Mesodermal cell (in vitro differentiated cells): ENCODE measurements around the gene RAB7B.

ENCODE experiments used
- H3K27ac ChIP-seq: 2 replicates; pipeline ENCODE4 v1.7.0; 2013; ENCODE audit warnings: mild to moderate bottlenecking, low read depth, low read length, moderate library complexity; ENCODE audit not compliant: severe bottlenecking
- H3K36me3 ChIP-seq: 2 replicates; pipeline ENCODE4 v1.7.1; 2013; ENCODE audit warnings: mild to moderate bottlenecking, low read length, moderate library complexity; ENCODE audit not compliant: control insufficient read depth, insufficient read depth
- H3K4me1 ChIP-seq: one replicate; pipeline ENCODE4 v1.7.1; 2013; ENCODE audit warnings: mild to moderate bottlenecking, low read length; ENCODE audit not compliant: insufficient read depth, control insufficient read depth, poor library complexity, severe bottlenecking
- H3K4me3 ChIP-seq: 2 replicates; pipeline ENCODE4 v1.7.0; 2013; ENCODE audit warnings: low read length, control low read depth, mild to moderate bottlenecking; ENCODE audit not compliant: insufficient read depth, poor library complexity, severe bottlenecking; ENCODE audit errors: extremely low read depth
- H3K9me3 ChIP-seq: 2 replicates; pipeline ENCODE4 v1.7.1; 2013; ENCODE audit warnings: mild to moderate bottlenecking, low read length, moderate library complexity; ENCODE audit not compliant: control insufficient read depth
- whole genome bisulfite sequencing, 2 experiments: methylation state at CpG; one replicate each; pipeline ENCODE4 v1.1.5; 2013; ENCODE audit warnings: missing lambda C conversion rate in 2 of 2; ENCODE audit not compliant: insufficient coverage in 2 of 2; 5-methylcytosine and 5-hydroxymethylcytosine counted together

The RAB7B gene

DNA sequence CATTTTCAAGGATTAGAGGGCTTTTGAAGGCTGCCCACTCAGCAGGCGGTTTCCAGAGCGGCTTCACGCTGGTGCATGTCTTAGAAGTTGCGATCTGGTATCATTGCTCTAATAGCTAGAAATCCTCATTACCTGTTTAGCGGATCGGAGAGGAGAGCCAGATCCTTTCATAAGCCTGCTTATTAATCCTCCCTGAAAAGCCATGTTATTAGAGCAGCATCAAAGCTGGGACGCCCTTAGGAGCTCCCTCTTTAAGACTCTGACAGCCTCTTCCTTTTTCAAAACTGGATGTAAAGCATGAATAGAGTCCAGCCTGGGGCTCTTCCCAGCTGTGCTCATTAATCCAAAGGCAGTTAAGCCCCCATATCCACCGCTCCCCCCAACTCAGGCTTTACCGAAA lies 34.4 kb upstream of the RAB7B start:
- Histone ChIP-seq H3K27ac (no peak overlapping the region), H3K4me1 (no peaks in the 10 kb centered on the region), H3K4me3 (no peak overlapping the region), H3K9me3 (no peaks in the 10 kb centered on the region), H3K36me3 (no peaks in the 10 kb centered on the region)
- 83 to 90% methylated on average over 9 of the region's 9 CpGs for WGBS, 2 experiments

GRCh38 chr1:206036663-206037455 lies 33.7 kb upstream of the RAB7B start:
- Histone ChIP-seq H3K9me3 (no peaks in the 10 kb centered on the region), H3K4me3 (no peak overlapping the region), H3K4me1 (no peaks in the 10 kb centered on the region), H3K36me3 (no peaks in the 10 kb centered on the region), H3K27ac (no peak overlapping the region)
- 91 to 94% methylated on average over 2 of the region's 2 CpGs for WGBS, 2 experiments

DNA sequence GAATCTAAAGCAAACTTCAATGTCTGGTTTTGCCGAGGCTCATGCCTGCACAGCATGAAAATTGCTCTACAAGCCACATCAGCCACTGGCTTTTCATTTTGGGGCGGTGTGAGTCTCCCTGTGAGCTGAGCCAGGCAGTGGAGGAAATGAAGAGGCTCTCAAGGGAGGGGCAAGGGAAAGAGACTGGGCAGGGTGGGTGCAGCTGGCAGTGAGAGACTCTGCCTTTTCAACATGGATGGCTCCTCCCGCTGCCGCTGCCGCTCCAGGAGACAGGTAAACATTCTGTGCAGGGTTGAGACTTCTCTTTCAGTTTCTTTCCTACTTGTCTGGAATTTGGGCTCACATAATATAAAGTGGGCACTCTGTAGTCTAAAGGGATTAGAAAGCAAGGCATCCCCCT lies 31.8 kb upstream of the RAB7B start:
- H3K4me3 ChIP-seq: no peak overlapping the region
- H3K27ac ChIP-seq: no peak overlapping the region
- H3K9me3 ChIP-seq: no peaks in the 10 kb centered on the region
- H3K4me1 ChIP-seq: no peaks in the 10 kb centered on the region
- no peaks in the 10 kb centered on the region for H3K36me3 ChIP-seq
- WGBS, 2 experiments: 64 to 80% methylated on average over 1 to 4 of the region's 5 CpGs

DNA sequence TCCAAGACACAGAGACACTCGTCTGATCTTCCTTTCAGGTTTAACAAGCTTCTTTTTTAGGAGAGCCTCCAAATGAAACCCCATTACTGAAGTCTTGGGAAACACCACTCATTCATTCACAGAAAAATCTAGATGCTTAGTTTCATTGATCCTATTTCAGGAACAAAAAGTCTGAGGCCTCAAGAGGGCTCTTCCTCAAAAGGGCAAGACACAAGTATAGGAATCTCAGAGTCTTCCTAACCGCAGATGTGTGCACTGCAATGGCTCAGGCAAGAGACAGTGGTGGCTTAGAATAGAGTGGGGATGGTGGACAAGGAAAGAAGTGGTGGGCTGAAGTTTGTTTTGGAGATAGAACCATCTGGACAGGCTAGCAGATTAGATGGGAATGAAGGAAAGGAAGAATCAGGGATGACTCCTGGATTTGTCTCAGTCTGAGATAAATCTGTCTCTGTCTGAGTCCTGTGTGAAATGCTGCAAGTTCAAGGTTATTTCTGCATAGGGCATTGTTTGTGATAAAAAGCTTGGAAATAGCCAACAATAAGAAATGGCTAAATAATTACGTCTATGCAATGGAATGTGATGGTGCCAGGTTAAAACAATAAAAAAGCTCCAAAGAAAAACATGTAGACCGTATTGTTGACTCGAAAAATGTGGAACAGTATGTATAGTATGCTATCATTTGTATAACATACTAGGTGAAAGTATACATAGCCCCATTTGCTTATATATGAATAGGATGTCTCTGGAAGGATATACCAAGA lies 29.4 kb upstream of the RAB7B start:
- WGBS, 2 experiments: 81 to 91% methylated on average over 2 to 3 of the region's 5 CpGs
- Histone ChIP-seq H3K27ac (no peak overlapping the region), H3K4me1 (no peaks in the 10 kb centered on the region), H3K4me3 (no peak overlapping the region), H3K9me3 (no peaks in the 10 kb centered on the region), H3K36me3 (no peaks in the 10 kb centered on the region)

DNA sequence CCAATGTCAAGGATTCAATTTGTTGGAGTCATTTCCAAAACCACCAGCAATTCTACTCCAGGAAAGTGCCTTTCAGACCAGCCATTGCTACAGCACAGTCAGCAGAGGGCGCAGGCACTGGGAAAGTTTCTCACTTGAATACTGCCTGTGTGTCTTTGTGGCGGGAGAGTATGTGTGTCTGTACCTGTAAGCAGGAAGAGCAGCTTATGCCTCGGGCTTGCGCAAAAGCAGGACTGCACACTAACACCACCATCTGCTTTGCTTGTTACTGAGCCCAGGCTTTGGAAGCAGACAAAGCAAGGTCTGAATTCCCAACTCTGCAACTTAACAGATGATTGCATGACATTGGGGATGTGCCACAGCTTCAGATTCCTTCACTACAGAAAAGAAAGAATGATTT lies 27.5 kb upstream of the RAB7B start:
- Histone ChIP-seq H3K36me3 (no peaks in the 10 kb centered on the region), H3K4me3 (no peak overlapping the region), H3K4me1 (no peaks in the 10 kb centered on the region), H3K9me3 (no peaks in the 10 kb centered on the region), H3K27ac (no peak overlapping the region)
- WGBS, 2 experiments: no CpG with 5 or more reads among the region's 4 CpGs

DNA sequence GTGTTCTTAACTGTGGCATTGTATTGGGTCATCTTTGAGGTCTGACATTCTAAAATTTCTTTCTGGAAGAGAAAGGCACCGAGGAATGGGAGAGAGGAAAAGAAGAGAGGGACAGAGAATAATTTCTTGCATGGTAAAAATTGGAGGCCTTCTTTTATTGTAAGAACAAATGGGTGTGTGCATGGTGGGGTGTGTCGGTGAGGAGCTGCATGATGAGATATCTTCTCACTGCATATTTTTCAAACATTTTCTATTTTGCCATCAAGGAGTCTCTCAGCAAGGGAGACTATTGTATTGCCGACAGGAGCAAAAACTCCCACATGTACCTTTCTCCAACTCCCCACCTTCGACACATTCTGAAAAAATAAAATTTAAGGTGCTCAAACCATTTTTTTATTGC lies 27.0 kb upstream of the RAB7B start:
- no peaks in the 10 kb centered on the region for H3K9me3 ChIP-seq
- 70 to 75% methylated on average over 3 of the region's 4 CpGs for WGBS, 2 experiments

DNA sequence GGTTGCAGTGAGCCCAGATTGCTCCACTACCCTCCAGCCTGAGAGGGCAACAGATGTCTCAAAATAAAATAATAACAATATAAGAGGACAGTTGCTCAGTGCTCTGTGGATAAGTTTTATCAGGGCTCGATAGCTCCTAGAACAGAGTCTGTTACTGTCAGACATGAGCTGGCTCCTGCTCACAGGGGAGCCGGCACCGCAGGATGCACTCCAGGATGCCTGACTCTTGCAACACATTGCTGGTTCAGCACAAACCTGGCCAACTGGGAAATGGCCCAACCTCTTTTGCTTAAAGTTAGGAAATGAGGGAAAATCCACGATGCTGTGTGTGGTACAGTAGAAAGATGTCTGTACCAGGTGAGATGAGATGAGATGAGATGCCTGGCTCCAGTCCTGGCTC lies 26.3 kb upstream of the RAB7B start:
- Histone ChIP-seq H3K4me1 (no peaks in the 10 kb centered on the region), H3K36me3 (no peaks in the 10 kb centered on the region), H3K4me3 (no peak overlapping the region), H3K9me3 (no peaks in the 10 kb centered on the region), H3K27ac (no peak overlapping the region)
- WGBS, 2 experiments: 89 to 100% methylated on average over 2 to 4 of the region's 4 CpGs

More for the DNA sequence above, 27.0 kb upstream of the RAB7B start:
- H3K27ac ChIP-seq: no peak overlapping the region
- no peaks in the 10 kb centered on the region for H3K4me1 ChIP-seq
- H3K36me3 ChIP-seq: no peaks in the 10 kb centered on the region
- no peak overlapping the region for H3K4me3 ChIP-seq

GRCh38 chr1:206025283-206025820 lies 22.2 kb upstream of the RAB7B start:
- 87 to 88% methylated on average over 2 of the region's 3 CpGs for WGBS, 2 experiments
- no peak overlapping the region for H3K4me3 ChIP-seq

DNA sequence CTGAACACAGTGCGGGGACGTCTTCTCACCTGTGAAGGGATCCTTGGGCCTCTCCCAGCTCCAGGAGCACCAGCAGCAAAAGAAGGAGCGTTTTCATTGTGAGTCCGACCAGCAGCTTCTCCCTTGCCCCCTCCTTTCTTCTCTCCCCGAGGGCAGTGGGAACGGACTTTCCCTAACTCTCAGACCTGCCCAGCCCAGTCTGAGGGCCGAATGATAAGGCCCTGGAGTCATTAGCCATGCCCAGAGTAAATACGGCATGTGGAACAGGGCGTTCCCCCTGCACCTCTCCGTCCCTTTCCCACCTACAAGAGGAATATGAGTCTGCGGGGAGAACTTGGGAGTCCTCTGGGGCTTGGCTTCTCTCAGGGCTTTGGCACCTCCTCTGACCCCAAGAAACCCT lies 20.5 kb upstream of the RAB7B start, which contains the start of gene CTSE:
CTSE (minus strand) TSS at position 201 of the 400 bp plus-strand sequence; CDS start at position 97, 104 bp downstream.
- peaks cover 5% of the 10 kb centered on the region for H3K4me1 ChIP-seq
- WGBS, 2 experiments: 94 to 97% methylated on average over 8 to 9 of the region's 11 CpGs
- no peak within 1 kb of the TSS for H3K27ac ChIP-seq
- H3K9me3 ChIP-seq: no peaks in the 10 kb centered on the region
- H3K4me3 ChIP-seq: no peak within 1 kb of the TSS
- H3K36me3 ChIP-seq: no peaks in the 10 kb centered on the region

More at GRCh38 chr1:206025283-206025820, 22.2 kb upstream of the RAB7B start:
- Histone ChIP-seq H3K36me3 (no peaks in the 10 kb centered on the region), H3K27ac (no peak overlapping the region), H3K9me3 (no peaks in the 10 kb centered on the region), H3K4me1 (peaks cover 5% of the 10 kb centered on the region)

GRCh38 chr1:206022766-206023165 lies 19.6 kb upstream of the RAB7B start:
- 93 to 100% methylated on average over 5 of the region's 7 CpGs for WGBS, 2 experiments
- peaks cover 5% of the 10 kb centered on the region for H3K4me1 ChIP-seq
- H3K9me3 ChIP-seq: no peaks in the 10 kb centered on the region
- no peaks in the 10 kb centered on the region for H3K36me3 ChIP-seq
- H3K27ac ChIP-seq: no peak overlapping the region
- no peak overlapping the region for H3K4me3 ChIP-seq
